Duodenal mucosa (tissue), 2 donors: ENCODE results near the gene ST8SIA1.
"Not testable (repeated sequence)": the region's sequence is repeated elsewhere in the genome, so short reads cannot be mapped to it uniquely, and the experiment has no call there.

Source experiments
- H3K27ac ChIP-seq: one replicate; pipeline ENCODE4 v1.7.0; 2013; ENCODE audit warnings: low read depth, low read length
- H3K27me3 ChIP-seq, 2 donors: one replicate each; pipeline ENCODE4 v1.7.0; 2013; ENCODE audit warnings: low read length in 2 of 2, control low read depth in 1 of 2; ENCODE audit not compliant: insufficient read depth in 2 of 2, control insufficient read depth in 1 of 2
- H3K36me3 ChIP-seq, 2 donors: one replicate each; pipeline ENCODE4 v1.7.0; 2013; ENCODE audit warnings: low read length in 2 of 2, control low read depth in 1 of 2; ENCODE audit not compliant: insufficient read depth in 2 of 2, control insufficient read depth in 1 of 2
- H3K4me1 ChIP-seq, 2 donors: one replicate each; pipeline ENCODE4 v1.7.0; 2013; ENCODE audit warnings: low read length in 2 of 2, control low read depth in 1 of 2; ENCODE audit not compliant: insufficient read depth in 2 of 2, control insufficient read depth in 1 of 2
- H3K4me3 ChIP-seq, 2 donors: one replicate each; pipeline ENCODE4 v1.7.0; 2013; ENCODE audit warnings: low read length in 2 of 2, low read depth in 1 of 2
- H3K9ac ChIP-seq, 2 donors: one replicate each; pipeline ENCODE4 v1.7.0; 2013; ENCODE audit warnings: low read length in 2 of 2, low read depth in 1 of 2
- H3K9me3 ChIP-seq, 2 donors: one replicate each; pipeline ENCODE4 v1.7.0; 2013; ENCODE audit warnings: low read length in 2 of 2, control low read depth in 1 of 2; ENCODE audit not compliant: control insufficient read depth in 1 of 2

Gene ST8SIA1, protein sequence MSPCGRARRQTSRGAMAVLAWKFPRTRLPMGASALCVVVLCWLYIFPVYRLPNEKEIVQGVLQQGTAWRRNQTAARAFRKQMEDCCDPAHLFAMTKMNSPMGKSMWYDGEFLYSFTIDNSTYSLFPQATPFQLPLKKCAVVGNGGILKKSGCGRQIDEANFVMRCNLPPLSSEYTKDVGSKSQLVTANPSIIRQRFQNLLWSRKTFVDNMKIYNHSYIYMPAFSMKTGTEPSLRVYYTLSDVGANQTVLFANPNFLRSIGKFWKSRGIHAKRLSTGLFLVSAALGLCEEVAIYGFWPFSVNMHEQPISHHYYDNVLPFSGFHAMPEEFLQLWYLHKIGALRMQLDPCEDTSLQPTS

DNA sequence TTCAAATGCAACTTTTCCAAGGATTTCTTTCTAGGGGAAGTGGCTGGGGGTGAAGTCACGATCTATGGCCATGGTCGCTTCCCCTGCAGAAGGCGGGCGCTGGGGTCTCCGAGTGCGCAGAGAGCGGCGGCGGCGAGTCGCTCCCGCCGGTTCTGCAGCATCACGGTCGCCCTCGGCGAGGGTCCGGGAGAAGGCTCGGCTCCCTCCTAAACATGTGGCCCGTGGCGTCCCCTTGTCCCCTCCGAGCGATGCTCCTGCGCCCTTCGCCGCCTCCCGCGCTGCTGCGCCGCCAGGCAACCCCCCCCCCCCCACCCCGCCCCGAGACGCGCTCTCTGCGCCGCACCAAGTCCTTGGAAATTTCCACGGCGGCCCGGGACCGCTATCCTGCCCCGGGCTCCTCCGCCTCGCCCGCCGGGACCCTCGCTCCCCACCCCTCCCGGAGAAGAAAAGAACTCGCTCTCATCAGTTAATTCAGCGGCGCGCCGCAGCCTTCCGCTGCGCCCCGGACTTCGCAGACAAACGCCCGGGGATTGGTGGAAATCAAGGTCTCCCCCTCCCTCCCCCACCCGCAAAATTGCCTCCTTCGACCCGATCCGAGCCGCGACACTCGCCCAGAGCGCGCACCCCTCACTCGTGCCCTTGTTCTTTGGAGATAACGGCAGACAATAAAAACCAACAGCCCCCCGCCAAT is at the start of gene ST8SIA1:
TSS of gene ST8SIA1 (minus strand) at position 298 of the 691 bp plus-strand sequence. CDS start 475 bp downstream, outside the sequence.
- H3K27ac ChIP-seq = no peak within 1 kb of the TSS

DNA sequence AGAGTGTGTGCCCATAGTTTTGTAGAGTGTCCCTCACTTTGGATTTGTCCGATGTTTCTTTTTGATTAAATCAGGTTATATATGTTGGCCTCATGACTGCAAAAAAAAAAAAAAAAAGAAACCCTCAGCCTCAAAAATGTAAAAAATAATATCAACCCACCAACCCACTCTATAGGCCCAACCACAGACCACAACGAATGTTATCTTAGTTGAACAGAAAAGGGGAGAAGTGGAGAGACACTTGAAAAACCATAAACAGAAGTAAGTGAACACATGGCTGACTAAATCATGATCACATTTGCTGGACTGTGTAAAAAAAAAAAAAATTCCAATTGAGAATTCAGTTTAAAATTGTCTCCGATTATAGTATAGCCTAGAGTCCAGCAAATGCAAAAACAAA is 45.5 kb upstream of the ST8SIA1 start:
- H3K9ac ChIP-seq = no peak overlapping the region
- H3K36me3 ChIP-seq = no peaks in the 10 kb centered on the region
- no peaks in the 10 kb centered on the region for H3K4me1 ChIP-seq
- H3K27me3 ChIP-seq = no peaks in the 10 kb centered on the region
- no peak overlapping the region for H3K27ac ChIP-seq
- no peak overlapping the region for H3K4me3 ChIP-seq
- H3K9me3 ChIP-seq = no peaks in the 10 kb centered on the region

More for the DNA sequence above, at the start of gene ST8SIA1:
- H3K4me3 ChIP-seq = peak within 1 kb of the TSS; percentile 60 to 65
- no peaks in the 10 kb centered on the region for H3K4me1 ChIP-seq
- no peaks in the 10 kb centered on the region for H3K9me3 ChIP-seq
- no peaks in the 10 kb centered on the region for H3K36me3 ChIP-seq
- H3K27me3 ChIP-seq = peaks cover 12 to 19% of the 10 kb centered on the region in 2 donors
- H3K9ac ChIP-seq = no peak within 1 kb of the TSS

DNA sequence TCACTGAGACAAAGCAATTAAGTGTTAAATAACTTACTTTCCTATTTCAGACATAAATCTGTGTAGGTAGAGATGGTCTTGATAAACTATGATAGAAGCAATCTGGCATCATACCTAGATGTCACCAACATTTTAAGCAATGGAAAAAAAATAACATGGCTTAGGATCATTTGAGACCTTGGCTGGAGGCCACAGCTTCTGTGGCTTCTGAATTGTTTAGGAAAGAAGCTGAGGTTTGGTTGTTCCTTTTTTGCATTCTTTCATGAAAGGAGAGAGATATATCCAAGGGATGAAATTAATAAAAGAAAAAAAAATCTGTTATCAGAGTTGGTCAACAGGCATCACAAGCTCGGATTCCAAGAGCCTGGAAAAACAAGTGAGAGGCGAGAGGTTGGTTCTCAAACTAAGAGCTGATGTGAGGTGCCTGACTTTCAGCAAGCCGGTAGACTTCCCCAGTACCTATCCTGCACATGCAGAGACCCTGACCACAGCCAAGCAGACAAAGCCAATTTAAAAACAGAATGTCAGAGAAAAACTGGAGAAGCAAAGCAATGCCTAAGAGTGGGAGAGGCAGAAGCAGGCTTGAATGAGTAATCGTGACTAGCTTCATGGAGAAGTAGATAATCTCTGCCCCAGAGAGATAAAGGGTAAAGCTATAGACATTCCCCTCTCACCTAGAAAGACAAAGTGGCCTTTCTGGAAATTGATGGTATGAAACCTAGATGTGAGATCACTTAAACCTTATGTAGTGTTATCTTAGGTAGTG is 43.4 kb upstream of the ST8SIA1 start:
- H3K9me3 ChIP-seq = no peaks in the 10 kb centered on the region
- H3K4me3 ChIP-seq = no peak overlapping the region
- no peak overlapping the region for H3K27ac ChIP-seq
- no peak overlapping the region for H3K9ac ChIP-seq
- H3K4me1 ChIP-seq = no peaks in the 10 kb centered on the region
- no peaks in the 10 kb centered on the region for H3K27me3 ChIP-seq
- no peaks in the 10 kb centered on the region for H3K36me3 ChIP-seq

DNA sequence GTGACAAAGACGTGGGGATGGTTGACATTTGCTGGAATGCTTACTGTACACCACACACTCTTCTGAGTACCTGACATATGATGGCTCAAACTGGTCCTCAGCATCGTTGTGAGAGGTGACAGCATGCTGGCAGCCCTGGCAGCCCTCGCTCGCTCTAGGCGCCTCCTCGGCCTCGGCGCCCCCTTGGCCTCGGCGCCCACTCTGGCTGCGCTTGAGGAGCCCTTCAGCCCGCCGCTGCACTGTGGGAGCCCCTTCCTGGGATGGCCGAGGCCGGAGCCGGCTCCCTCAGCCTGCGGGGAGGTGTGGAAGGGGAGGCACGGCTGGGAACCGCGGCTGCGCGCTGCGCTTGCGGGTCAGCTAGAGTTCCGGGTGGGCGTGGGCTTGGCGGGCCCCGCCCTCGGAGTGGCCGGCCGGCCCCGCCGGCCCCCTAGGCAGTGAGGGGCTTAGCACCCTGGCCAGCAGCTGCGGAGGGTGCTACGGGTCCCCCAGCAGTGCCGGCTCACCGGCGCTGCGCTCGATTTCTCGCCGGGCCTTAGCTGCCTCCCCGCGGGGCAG is 42.2 kb upstream of the ST8SIA1 start:
- H3K9ac ChIP-seq, H3K27me3 ChIP-seq, H3K36me3 ChIP-seq, H3K9me3 ChIP-seq, H3K27ac ChIP-seq, H3K4me1 ChIP-seq, H3K4me3 ChIP-seq: not testable (repeated sequence)

DNA sequence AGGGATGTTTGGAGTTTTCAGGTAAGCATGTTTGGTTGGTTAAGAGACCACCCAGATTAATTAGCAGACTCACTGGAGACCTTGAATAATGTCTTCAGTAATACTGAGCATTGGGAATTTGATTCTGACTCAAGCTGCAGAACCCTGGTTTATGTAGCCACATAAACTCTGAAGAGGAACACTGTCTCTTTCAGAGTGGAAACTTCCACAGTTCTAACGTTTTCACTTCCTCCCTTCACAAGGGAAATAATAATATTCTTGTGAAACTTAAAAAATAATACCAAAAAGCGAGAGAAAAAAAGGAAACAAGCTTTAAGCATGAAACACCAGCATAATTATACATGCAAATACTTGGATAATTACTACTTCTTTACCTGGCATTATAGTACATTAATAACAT is 40.0 kb upstream of the ST8SIA1 start:
- Histone ChIP-seq H3K27ac (no peak overlapping the region), H3K36me3 (no peaks in the 10 kb centered on the region), H3K9me3 (no peaks in the 10 kb centered on the region), H3K4me3 (no peak overlapping the region), H3K27me3 (no peaks in the 10 kb centered on the region), H3K9ac (no peak overlapping the region), H3K4me1 (no peaks in the 10 kb centered on the region)

DNA sequence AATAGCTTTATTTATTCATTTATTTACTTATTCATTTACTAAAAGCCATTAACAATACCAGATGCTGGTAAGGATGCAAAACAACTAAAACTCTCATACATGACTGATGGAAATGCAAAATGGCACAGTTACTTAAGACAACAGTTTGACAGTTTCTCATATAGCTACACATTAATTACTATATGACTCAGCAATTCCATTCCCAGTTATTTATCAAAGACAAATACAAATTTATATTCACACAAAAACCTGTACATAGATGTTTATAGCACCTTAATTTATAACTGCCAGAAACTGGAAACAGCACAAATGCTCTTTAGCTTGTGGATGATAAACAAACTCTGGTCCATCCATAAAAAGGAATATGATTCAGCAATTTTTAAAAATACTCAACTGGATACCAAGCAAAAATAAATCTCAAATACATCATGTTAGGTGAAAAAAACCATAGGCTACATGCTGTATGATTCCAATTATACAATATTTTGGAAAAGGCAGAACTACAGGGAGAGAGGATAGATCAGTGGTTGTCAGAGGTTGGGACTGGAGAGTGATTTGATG is 37.9 kb upstream of the ST8SIA1 start:
- Histone ChIP-seq H3K27ac (no peak overlapping the region), H3K4me3 (no peak overlapping the region), H3K9ac (no peak overlapping the region), H3K4me1 (no peaks in the 10 kb centered on the region), H3K9me3 (no peaks in the 10 kb centered on the region), H3K27me3 (no peaks in the 10 kb centered on the region), H3K36me3 (no peaks in the 10 kb centered on the region)

DNA sequence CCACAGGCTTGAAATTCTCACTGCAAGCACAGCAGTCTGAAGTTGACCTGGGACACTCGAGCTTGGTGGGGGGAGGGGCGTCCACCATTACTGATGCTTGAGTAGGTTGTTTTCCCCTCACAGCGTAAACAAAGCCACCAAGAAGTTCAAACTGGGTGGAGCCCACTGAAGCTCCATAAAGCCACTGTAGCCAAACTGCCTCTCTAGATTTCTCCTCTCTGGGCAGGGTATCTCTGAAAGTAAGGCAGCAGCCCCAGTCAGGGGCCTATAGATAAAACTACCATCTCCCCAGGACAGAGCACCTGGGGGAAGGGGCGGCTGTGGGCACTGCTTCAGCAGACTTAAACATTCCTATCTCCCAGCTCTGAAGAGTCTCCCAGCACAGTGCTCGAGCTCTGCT is 31.7 kb upstream of the ST8SIA1 start:
- Histone ChIP-seq H3K9ac (no peak overlapping the region), H3K4me3 (no peak overlapping the region), H3K36me3 (no peaks in the 10 kb centered on the region), H3K4me1 (no peaks in the 10 kb centered on the region), H3K9me3 (no peaks in the 10 kb centered on the region), H3K27me3 (no peaks in the 10 kb centered on the region), H3K27ac (no peak overlapping the region)

DNA sequence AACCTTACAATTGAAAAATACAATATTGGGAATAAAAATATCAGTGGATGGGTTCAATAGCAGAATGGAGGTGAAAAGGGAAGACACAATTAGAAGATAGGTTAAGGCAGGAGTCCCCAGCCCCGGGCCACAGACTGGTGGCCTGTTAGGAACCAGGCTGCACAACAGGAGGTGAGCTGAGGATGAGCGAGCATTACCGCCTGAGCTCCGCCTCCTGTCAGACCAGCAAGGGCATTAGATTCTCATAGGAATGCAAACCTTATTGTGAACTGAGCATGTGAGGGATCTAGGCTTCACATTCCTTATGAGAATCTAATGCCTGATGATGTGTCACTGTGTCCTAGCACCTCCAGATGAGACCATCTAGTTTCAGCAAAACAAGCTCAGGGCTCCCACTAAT is 27.3 kb upstream of the ST8SIA1 start:
- no peaks in the 10 kb centered on the region for H3K4me1 ChIP-seq
- no peak overlapping the region for H3K9ac ChIP-seq
- H3K27ac ChIP-seq = no peak overlapping the region
- H3K4me3 ChIP-seq = no peak overlapping the region
- H3K9me3 ChIP-seq = no peaks in the 10 kb centered on the region
- no peaks in the 10 kb centered on the region for H3K36me3 ChIP-seq
- no peaks in the 10 kb centered on the region for H3K27me3 ChIP-seq

DNA sequence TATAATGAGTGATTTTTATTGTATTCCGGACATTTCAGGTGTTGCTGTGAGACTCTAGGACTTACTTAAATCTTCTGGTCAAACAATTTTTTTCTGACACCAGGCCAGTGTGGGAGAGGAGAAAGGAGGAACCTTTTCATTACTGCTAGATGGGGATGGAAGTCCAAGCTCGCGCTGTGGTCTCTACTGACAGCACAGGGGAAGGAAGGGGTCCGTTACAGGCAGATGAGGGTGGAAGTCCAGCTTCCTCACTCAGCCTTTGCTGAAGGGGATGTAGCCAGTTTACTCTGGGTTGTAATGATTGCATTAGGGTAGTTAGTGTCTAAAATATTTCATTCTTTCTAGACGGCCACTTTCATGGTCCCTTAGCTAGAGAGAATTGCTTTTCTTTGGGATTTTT is 26.3 kb upstream of the ST8SIA1 start:
- Histone ChIP-seq H3K27me3 (no peaks in the 10 kb centered on the region), H3K9ac (no peak overlapping the region), H3K4me1 (no peaks in the 10 kb centered on the region), H3K4me3 (no peak overlapping the region), H3K36me3 (no peaks in the 10 kb centered on the region), H3K9me3 (no peaks in the 10 kb centered on the region), H3K27ac (no peak overlapping the region)
